ENCODE data around the gene TBC1D17. TPM values are rescaled to one million over a fixed set of nuclear protein-coding genes. Genes with fewer than 3 reads are reported as not detected.

Gene TBC1D17
- total RNA-seq, 2 experiments from 2014 or later = 42.3 to 47.6 TPM

DNA sequence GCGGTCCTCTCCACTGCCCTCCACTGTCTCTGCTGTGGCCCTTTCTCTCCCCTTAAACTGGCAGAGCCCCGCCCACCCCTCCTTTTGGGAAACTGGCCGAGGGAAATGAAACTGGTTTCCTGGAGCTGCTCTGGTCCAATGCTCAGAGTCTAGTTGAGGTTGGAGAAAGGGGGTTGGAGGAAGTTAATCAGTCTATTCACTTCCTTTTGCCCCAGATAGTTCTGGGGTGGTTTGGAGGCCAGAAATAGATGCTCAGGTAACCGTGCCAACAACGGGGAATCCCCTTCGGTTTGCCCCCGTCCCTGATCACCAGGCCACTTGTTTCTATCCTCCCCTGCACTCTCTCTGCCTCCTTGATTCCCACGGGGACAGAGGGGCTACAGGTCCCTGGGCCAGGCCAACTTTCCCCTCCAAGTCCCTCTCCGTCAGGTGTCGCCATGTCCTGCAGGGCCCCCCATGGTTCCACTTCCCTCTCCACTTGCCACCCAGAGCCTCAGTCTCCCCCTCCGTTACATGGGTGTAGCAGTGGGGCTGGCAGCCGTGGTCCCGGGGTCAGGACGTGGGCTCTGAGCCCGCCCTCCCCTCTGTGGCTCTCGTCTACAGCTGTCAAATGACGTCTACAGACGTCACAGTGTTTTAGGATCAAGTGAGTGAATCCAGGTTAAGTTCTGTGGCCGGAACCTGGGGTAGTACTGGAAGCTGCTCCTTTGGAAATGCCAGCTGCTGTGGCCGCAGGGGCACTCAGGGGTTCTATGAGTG is 19.5 kb downstream of the TBC1D17 start, which contains the start of gene IL4I1:
IL4I1 (minus strand) TSS at position 25 of the 759 bp plus-strand sequence. CDS start 727 bp downstream, outside the sequence.
- Mint-ChIP-seq H3K4me1 (peaks cover 52% of the 10 kb centered on the region), H3K36me3 (ENCODE audit: low read depth) (peaks cover 6% of the 10 kb centered on the region), H3K4me3 (peak within 1 kb of the TSS; percentile 80), H3K27me3 (no peaks in the 10 kb centered on the region), H3K9me3 (no peaks in the 10 kb centered on the region), H3K27ac (peak within 1 kb of the TSS; percentile 97)
- DNase-seq = peak; percentile 76
- ChIA-PET CTCF (interaction anchor here (1.0 kb wide), 1 partner anchor 32 kb away, joined by 4 read pairs; the partner anchor contains the start of gene ATF5), POLR2A (interaction anchor here (0.5 to 5.5 kb wide), 13 partner anchors 10 to 347 kb away, joined by 3 to 43 read pairs (median 4); partner anchors contain the start of genes AKT1S1, ATF5, FUZ and NUP62)

DNA sequence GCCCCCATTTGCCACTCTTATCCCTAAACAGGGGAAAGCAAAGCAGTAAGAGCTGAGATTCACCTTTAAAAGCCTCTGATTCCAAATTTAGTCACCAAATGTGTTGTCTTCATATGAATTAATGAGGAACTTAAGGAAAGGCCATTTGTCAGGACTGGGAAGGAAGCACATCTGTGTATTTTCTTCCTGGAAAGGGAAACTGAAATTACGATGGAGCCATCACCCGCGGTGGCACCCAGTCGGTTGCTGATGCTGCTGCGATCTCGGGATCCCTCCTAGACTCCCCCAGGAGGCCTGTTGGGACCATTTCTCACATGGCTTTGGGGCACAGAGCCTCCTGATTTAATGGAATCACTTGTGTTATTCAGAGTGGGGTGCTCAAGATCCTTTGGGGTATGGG is 26.6 kb downstream of the TBC1D17 start:
- H3K9me3 Mint-ChIP-seq = no peaks in the 10 kb centered on the region
- peaks cover 32% of the 10 kb centered on the region for H3K36me3 Mint-ChIP-seq (ENCODE audit: low read depth)
- CTCF ChIA-PET = no interaction called here
- POLR2A ChIA-PET = no interaction called here
- no peak overlapping the region for H3K27ac Mint-ChIP-seq
- no peak for DNase-seq
- H3K4me1 Mint-ChIP-seq = peaks cover 27% of the 10 kb centered on the region
- no peak overlapping the region for H3K4me3 Mint-ChIP-seq
- no peaks in the 10 kb centered on the region for H3K27me3 Mint-ChIP-seq

DNA sequence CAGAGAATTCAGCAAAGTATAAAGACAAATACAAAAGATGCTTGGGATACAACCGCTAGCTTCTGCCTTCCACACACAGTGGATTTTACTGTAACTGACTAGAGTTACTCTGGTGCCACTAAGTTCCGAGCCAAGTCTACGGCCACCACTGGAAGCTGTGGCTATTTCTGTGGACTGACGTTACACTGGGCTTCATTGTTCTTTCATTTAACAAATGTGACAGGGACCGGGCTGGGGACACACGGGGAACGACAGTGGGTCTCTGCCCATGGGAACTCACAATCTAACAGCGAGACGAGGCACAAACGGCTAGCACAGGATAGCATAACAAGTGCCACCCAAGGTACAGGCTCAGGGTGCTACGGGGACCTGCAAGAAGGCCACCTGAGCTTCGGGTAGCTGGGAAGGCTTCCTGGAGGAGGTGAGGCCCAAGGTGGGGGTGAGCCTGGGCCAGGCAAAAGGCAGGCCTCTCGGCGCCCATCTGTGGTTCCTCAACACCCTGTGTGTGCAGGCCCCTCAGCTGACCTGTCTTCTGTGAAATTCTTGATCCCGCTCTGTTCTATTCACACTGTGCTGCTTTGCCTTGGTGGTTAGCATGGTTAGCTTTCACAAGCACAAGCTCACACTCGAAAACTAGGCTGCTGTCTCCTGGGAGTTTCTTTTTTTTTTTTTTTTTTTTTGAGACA is 29.5 kb downstream of the TBC1D17 start:
- POLR2A ChIA-PET = no interaction called here
- H3K4me3 Mint-ChIP-seq = no peak overlapping the region
- DNase-seq = no peak
- no peak overlapping the region for H3K27ac Mint-ChIP-seq
- CTCF ChIA-PET = no interaction called here
- H3K36me3 Mint-ChIP-seq (ENCODE audit: low read depth) = peaks cover 50% of the 10 kb centered on the region
- peaks cover 41% of the 10 kb centered on the region for H3K4me1 Mint-ChIP-seq
- no peaks in the 10 kb centered on the region for H3K9me3 Mint-ChIP-seq
- no peaks in the 10 kb centered on the region for H3K27me3 Mint-ChIP-seq

DNA sequence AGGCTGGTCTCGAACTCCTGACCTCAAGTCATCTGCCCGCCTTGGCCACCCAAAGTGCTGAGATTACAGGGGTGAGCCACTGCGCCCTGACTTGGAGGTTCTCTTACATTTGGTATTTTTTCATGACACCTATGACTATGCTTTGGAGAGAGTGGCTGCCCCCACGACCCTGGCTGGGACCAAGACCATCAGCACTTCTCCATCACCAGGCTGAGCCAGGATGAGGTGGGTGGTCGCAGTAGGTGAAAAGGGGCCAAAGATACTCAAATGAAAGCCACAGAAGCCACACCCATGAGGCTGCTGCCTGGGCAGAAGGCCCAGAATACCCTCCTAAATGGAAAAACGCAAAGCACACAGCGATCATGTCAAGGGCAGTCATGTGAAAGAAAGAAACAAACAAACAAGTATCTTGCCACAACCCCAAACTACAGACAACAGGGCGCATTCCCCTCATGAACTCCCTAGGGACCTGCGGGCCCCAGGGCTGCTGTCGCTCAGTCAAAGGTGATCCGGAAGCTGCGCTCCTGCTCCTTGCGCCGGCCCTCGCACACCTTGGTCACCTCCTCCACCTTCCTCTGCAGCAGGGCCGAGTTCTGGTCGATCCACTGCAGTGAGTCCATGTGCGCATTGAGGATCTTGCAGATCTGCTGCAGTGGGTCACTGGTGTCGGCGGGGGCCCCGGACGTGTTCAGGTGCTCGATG is 30.4 kb downstream of the TBC1D17 start:
- CTCF ChIA-PET = no interaction called here
- H3K36me3 Mint-ChIP-seq (ENCODE audit: low read depth) = peaks cover 56% of the 10 kb centered on the region

DNA sequence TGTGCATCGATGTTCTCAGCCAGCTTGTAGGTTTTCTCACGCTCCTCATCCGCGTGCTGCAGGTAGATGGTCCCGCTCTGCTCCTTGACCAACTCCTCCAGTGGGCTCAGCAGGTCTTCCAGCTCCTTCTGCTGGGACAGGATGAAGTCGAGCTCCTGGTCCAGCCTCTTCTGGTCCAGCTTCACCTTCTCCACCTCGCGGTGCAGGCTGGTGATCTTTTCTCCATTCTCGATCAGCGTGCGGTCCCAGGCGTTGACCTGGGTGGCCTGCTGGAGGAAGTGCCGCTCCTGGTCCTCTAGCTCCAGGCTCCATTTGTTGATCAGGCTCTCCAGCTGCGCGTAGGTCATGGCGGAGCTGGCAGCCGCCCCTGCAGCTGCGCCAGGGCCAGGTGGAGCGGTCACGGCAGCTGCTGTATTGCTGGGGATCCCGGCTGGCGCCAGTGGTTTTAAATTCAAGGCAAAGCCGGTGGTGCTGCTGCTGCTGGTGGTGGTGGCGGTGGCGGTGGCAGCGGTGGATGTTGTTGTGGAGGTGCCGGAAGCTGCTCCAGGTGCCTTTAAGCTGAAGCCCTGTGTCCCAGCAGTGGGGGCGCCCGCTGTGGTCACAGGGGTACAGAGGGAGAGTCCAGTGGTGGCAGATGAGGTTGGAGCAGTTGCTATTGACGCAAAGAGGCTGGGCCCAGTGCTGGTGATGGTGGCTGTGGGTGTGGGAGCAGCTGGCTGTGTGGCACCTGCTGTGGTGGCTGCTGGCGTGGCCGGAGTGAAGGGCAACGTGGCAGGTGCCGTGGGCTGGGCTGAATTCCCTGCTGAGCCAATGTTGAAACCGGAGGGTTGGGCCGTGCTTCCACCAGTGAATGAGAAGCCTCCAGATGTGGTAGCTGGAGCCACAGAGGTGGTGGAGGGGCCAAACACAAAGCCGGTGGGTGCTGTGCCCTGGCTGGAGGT is 31.2 kb downstream of the TBC1D17 start:
- no peak overlapping the region for H3K27ac Mint-ChIP-seq
- peaks cover 51% of the 10 kb centered on the region for H3K4me1 Mint-ChIP-seq
- CTCF ChIA-PET = no interaction called here
- no peak for DNase-seq
- no peaks in the 10 kb centered on the region for H3K27me3 Mint-ChIP-seq
- POLR2A ChIA-PET = interaction anchor here (0.7 to 1.4 kb wide), 4 partner anchors 11 to 96 kb away, joined by 3 to 4 read pairs (median 4); partner anchors contain the start of genes ATF5 and FUZ
- no peaks in the 10 kb centered on the region for H3K9me3 Mint-ChIP-seq
- H3K36me3 Mint-ChIP-seq (ENCODE audit: low read depth) = peaks cover 65% of the 10 kb centered on the region
- no peak overlapping the region for H3K4me3 Mint-ChIP-seq

More for the DNA sequence above, 30.4 kb downstream of the TBC1D17 start:
- no peak overlapping the region for H3K4me3 Mint-ChIP-seq
- no peaks in the 10 kb centered on the region for H3K9me3 Mint-ChIP-seq
- POLR2A ChIA-PET = interaction anchor here (1.2 kb wide), 1 partner anchor 95 kb away, joined by 3 read pairs; the partner anchor contains the start of gene FUZ
- peaks cover 46% of the 10 kb centered on the region for H3K4me1 Mint-ChIP-seq
- H3K27me3 Mint-ChIP-seq = no peaks in the 10 kb centered on the region
- no peak for DNase-seq
- H3K27ac Mint-ChIP-seq = no peak overlapping the region

DNA sequence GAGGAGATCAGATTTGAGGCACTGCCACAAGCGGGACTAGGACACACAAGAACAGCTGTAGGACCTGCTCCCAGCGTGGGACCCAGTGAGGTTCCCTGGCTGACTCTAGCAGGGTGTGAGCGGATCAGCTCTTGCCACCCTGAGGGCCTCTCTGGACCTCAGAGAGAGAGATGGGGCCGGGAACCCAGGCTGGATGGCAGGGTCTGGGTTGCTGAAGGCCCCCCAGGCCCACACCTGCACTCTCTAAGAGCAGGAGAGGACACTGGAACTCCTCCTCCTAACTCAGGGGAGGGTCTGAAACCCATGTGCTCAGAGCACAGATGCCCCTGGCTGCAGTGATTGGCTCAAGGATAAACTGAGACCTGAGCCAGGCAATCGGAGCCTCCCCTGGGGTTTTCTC is 32.7 kb downstream of the TBC1D17 start:
- peaks cover 77% of the 10 kb centered on the region for H3K36me3 Mint-ChIP-seq (ENCODE audit: low read depth)

DNA sequence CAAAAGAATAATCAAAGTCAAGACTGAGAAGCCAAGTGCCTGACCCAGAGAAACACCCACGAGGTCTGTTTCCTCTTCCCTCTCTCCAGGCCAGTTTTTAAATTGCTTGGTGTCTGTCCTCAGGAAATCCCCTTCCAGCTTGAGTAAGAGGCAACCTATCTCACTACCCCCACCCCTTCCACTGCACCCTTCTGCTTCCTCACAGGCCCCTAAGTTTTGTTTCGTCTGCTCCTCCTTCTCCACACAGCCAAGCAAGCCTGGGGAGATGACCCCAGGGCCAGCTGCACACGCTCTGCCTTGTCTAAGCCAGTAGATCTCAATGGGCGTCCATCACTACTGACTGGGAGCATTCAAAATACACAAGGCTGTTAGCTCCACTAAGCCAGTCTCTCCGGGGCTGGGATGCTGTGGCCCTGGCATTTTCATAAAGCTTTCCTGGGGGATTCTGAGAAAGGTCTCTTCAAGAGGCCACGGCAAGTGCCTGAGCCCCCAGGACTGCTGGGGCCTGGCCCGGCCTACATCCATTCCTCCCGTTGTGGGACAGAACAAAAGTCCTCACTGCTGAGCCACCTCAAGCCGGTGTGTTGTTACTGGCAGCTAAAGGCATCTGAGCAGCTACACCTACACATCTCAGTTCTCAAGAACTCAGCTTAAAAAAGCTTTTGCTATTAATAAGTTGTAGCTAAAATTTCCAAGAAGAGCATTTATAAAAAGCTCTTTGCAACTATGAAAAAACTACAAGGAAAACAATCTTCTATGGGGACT is 34.1 kb downstream of the TBC1D17 start:
- no peaks in the 10 kb centered on the region for H3K9me3 Mint-ChIP-seq
- peaks cover 79% of the 10 kb centered on the region for H3K36me3 Mint-ChIP-seq (ENCODE audit: low read depth)
- DNase-seq = no peak
- H3K27ac Mint-ChIP-seq = peak overlapping the region; percentile 71
- ChIA-PET CTCF (interaction anchor here (0.6 to 1.6 kb wide), 4 partner anchors 21 to 224 kb away, joined by 3 read pairs; partner anchors contain the start of gene VRK3), POLR2A (interaction anchor here (0.9 to 2.7 kb wide), 6 partner anchors 8 to 58 kb away, joined by 3 to 23 read pairs (median 4); partner anchors contain the start of genes ATF5 and NUP62)
- H3K27me3 Mint-ChIP-seq = no peaks in the 10 kb centered on the region
- peaks cover 46% of the 10 kb centered on the region for H3K4me1 Mint-ChIP-seq
- no peak overlapping the region for H3K4me3 Mint-ChIP-seq

More for the DNA sequence above, 32.7 kb downstream of the TBC1D17 start:
- Mint-ChIP-seq H3K27me3 (no peaks in the 10 kb centered on the region), H3K27ac (no peak overlapping the region), H3K4me3 (no peak overlapping the region), H3K9me3 (no peaks in the 10 kb centered on the region), H3K4me1 (peaks cover 52% of the 10 kb centered on the region)
- CTCF ChIA-PET = no interaction called here
- no peak for DNase-seq
- POLR2A ChIA-PET = interaction anchor here (1.3 kb wide), 1 partner anchor 18 kb away, joined by 4 read pairs; the partner anchor contains the start of gene ATF5

DNA sequence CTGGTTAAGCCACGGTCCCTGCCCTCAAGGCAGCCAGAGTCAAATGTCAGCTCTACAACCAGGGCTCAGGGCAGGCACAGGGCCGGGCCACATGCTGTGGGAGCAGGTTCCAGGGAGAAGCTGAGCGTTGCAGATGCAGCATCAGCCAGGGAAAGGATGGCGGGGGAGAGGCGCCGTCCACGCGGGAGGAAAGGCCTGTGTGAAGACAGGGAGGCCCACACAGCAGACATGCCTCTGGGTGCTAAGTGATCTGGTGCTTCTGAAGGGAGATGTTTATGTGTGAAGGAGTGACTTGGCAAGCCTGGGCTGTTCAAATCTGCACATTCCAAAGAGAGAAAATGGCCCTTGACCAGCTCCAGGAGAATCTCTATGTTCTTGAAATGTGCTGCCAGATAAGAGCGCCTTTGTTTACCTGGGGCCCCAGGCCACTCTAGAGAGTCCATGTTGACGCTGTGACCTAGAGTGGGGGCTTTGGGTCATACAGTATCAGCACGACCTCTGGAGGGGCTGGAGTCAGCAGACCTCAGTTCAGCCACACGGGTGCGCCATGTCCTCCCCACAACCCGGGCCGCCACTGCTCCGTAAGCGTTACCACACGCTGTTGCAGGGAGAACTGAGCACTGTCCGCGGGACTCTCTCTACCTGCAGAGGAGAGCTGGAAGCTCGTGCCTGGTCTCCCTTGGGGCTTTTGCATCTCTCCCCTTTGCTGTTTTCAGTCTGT is 35.6 kb downstream of the TBC1D17 start:
- POLR2A ChIA-PET = interaction anchor here (0.8 to 2.7 kb wide), 3 partner anchors 15 to 16 kb away, joined by 3 to 23 read pairs (median 4); partner anchors contain the start of genes ATF5, IL4I1 and NUP62
- Mint-ChIP-seq H3K4me1 (peaks cover 43% of the 10 kb centered on the region), H3K27me3 (no peaks in the 10 kb centered on the region), H3K27ac (peak overlapping the region; percentile 9), H3K4me3 (no peak overlapping the region), H3K9me3 (no peaks in the 10 kb centered on the region), H3K36me3 (ENCODE audit: low read depth) (peaks cover 78% of the 10 kb centered on the region)
- CTCF ChIA-PET = interaction anchor here (1.6 kb wide), 1 partner anchor 223 kb away, joined by 3 read pairs; no protein-coding TSS in a partner anchor
- DNase-seq = no peak

DNA sequence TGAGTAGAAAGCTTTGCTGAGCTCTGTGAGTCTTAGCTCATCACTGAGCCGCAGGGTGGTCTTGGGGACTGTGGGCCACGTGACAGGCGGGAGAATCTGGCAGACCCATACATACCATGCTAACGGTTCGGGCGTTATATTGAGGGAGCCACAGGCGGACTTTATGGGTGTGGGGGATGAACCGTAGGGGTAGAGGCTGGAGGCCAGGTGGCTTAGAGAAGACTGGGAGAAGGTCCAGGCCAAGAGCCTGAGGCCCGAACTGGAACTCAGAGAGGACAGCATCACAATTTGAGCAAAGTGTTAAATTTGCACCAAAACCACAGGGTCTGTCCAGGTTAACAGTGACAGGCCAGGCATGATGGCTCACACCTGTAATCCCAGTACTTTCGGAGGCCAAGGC is 36.2 kb downstream of the TBC1D17 start:
- ChIA-PET CTCF (interaction anchor here (1.1 kb wide), 1 partner anchor 14 kb away, joined by 3 read pairs; no protein-coding TSS in a partner anchor), POLR2A (interaction anchor here (0.6 to 1.3 kb wide), 3 partner anchors 14 to 420 kb away, joined by 3 to 4 read pairs (median 3); partner anchors contain the start of gene IL4I1)
- no peak overlapping the region for H3K4me3 Mint-ChIP-seq
- H3K36me3 Mint-ChIP-seq (ENCODE audit: low read depth) = peaks cover 77% of the 10 kb centered on the region
- H3K27me3 Mint-ChIP-seq = no peaks in the 10 kb centered on the region
- H3K9me3 Mint-ChIP-seq = no peaks in the 10 kb centered on the region
- H3K4me1 Mint-ChIP-seq = peaks cover 43% of the 10 kb centered on the region
- H3K27ac Mint-ChIP-seq = no peak overlapping the region
- no peak for DNase-seq

DNA sequence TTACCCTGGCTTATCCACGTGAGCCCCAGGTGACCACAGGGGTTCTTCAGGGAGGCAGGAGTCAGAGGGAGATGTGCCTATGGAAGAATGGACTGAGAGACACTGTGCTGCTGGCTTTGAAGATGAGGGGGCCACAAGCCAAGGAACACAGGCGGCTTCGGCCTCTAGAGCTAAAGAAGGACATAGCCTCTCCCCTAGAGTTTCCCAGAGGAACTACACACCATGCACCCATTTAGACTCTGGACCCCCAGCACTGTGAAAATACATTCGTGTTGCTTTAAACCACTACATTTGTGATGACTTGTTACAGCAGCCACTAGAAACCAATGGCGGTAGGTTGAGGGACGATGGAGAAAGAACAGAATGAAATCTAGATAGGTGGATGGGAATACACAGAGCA is 37.8 kb downstream of the TBC1D17 start:
- H3K27me3 Mint-ChIP-seq = no peaks in the 10 kb centered on the region
- no peak overlapping the region for H3K4me3 Mint-ChIP-seq
- POLR2A ChIA-PET = no interaction called here
- H3K36me3 Mint-ChIP-seq (ENCODE audit: low read depth) = peaks cover 70% of the 10 kb centered on the region
- H3K4me1 Mint-ChIP-seq = peaks cover 46% of the 10 kb centered on the region
- H3K9me3 Mint-ChIP-seq = no peaks in the 10 kb centered on the region
- H3K27ac Mint-ChIP-seq = no peak overlapping the region
- no peak for DNase-seq
- CTCF ChIA-PET = no interaction called here
